Fibroblast of skin of abdomen (primary cell): ENCODE measurements around the gene TMTC4. TPM values are rescaled to one million over a fixed set of nuclear protein-coding genes. Genes with fewer than 3 reads are reported as not detected.
A peak's percentile ranks its signal among the peaks of the same experiment; 100 is the strongest.
"Not testable (repeated sequence)": the region's sequence is repeated elsewhere in the genome, so short reads cannot be mapped to it uniquely, and the experiment has no call there.

Source experiments
- DNase-seq: peaks from one replicate; pipeline ENCODE4 v3.0.0-alpha.2; 2013
- polyA plus RNA-seq, 2 experiments: library from polyadenylated mRNA; unstranded; fragments of 120-200 nt; gene quantifications; one replicate each; pipeline ENCODE4 v1.2.1, GENCODE V29; 2013; ENCODE audit not compliant: insufficient read length in 2 of 2

TMTC4 gene, protein sequence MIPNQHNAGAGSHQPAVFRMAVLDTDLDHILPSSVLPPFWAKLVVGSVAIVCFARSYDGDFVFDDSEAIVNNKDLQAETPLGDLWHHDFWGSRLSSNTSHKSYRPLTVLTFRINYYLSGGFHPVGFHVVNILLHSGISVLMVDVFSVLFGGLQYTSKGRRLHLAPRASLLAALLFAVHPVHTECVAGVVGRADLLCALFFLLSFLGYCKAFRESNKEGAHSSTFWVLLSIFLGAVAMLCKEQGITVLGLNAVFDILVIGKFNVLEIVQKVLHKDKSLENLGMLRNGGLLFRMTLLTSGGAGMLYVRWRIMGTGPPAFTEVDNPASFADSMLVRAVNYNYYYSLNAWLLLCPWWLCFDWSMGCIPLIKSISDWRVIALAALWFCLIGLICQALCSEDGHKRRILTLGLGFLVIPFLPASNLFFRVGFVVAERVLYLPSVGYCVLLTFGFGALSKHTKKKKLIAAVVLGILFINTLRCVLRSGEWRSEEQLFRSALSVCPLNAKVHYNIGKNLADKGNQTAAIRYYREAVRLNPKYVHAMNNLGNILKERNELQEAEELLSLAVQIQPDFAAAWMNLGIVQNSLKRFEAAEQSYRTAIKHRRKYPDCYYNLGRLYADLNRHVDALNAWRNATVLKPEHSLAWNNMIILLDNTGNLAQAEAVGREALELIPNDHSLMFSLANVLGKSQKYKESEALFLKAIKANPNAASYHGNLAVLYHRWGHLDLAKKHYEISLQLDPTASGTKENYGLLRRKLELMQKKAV
- 17.0 TPM for polyA plus RNA-seq (2013, experiment 1 of 2; ENCODE audit: insufficient read length)
- polyA plus RNA-seq (2013, experiment 2 of 2; ENCODE audit: insufficient read length) = 14.6 TPM

DNA sequence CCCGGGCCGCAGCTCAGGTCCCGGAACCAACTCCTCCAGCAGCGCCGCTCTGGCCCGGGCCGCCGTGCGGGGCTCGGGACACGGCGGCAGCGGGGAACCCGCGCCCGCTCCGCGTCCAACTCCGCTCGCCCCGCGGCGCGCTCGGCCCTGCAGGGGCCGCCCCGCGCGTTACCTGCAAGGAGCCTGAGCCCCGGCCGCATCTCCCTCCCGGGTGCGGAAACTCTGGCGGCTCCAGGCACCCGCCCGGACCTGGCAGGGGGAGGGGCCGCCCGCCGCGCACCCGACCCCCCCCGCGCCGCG is at the start of gene TMTC4:
TMTC4 (minus strand) TSS at position 224 of the 300 bp plus-strand sequence. CDS start 4,433 bp downstream, outside the sequence.
- no peak for DNase-seq

DNA sequence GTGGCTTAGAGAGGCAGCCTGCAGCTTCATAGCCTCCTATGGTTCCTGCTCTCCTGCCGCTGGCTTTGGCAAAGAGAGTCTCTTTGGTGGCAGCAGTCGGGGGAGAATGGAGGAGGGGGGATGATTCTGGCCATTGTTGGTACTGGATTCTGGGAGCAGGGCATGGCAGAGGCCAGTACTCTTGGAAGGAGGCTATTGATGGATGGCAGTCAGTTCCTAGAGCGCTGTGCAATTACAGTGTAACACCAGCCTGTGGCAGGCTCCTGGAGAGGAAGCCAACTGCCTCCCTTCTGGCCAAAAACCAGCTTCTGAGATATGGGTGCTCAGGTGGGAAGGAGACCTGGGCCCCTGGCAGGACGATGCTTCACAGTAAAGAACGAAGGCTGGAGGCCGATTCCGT is 47.9 kb upstream of the TMTC4 start:
- DNase-seq = no peak

DNA sequence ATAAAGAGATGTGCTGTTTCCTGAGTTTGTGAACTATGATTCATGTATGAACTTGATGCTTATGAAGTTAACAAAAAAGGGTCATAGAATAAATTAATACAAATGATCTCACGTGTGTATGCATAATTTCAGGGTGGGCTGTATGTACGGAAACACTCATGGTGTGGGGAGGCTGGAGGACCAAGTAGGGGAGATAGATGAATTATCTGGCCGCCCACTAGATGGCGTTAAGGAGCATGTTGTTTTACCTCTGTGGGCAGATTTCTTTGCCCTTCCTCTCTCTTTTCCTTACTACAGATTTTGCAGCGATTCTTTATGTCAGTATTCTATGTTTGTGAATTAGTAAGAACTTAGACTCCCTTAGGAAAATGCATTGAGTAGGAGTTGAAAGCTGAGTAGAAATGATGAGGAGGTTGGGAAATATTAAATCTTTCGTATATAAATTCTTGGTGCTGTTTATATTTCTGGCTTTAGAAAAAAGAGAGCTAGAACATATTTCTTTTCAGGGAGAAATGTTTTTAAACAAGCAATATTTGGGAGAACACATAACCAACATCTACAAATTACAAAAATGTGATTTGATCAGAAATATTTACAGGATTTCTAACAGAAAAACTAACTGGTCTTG is 47.4 kb upstream of the TMTC4 start:
- peak; percentile 42 for DNase-seq

DNA sequence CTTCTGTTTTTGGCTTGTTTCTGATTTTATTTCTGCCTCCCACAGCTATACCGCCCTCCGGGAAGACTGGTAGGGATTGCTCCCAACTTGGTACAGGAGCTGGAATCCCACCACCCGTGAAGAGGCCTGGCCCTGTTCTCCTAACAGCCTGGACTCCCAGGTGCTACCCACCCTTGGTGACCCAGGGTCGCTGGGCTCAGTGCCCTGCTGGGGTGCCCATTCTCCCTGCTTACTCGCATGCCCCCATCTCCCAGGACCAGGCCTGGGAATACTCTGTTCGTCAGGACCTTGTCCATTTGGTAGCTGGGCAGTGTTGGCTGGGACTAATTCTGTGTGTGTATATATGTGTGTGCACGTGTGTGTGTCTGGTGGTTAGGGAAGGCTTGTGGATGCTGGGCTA is 41.0 kb upstream of the TMTC4 start:
- DNase-seq = no peak

DNA sequence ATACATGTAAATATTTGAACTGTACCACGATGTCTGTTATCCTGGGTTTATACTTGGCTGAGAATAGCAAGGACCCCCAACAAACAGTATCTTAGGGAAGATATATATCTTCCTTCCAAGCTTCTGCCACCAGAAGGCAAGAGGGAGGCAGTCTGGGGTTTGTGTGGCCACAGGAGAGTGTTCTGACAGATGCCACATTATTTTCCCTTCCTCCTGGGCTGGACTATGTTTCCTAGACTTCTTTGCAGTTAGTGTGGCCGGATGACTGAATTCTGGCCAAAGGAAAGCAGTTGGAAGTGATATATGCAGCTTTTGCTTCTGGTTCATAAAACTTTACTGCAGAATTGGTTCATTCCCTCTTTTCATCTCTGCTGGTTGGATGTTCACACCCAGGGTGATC is 39.9 kb upstream of the TMTC4 start:
- no peak for DNase-seq

DNA sequence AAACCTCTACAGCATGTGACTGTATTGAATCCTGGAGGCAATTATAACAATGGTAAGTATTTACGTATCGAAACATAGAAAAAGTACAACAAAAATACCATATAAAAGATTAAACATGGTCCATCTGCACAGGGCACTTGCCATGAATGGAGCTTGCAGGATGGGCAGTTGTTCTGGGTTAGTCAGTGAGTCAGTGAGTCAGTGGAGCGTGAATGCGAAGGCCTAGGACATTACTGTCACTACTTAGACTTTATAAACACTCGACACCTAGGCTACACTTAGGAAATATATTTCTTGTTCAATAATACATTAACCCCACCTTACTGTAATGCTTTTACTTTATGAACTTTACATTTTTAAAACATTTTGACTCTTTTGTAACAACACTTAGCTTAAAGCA is 35.6 kb upstream of the TMTC4 start:
- no peak for DNase-seq

DNA sequence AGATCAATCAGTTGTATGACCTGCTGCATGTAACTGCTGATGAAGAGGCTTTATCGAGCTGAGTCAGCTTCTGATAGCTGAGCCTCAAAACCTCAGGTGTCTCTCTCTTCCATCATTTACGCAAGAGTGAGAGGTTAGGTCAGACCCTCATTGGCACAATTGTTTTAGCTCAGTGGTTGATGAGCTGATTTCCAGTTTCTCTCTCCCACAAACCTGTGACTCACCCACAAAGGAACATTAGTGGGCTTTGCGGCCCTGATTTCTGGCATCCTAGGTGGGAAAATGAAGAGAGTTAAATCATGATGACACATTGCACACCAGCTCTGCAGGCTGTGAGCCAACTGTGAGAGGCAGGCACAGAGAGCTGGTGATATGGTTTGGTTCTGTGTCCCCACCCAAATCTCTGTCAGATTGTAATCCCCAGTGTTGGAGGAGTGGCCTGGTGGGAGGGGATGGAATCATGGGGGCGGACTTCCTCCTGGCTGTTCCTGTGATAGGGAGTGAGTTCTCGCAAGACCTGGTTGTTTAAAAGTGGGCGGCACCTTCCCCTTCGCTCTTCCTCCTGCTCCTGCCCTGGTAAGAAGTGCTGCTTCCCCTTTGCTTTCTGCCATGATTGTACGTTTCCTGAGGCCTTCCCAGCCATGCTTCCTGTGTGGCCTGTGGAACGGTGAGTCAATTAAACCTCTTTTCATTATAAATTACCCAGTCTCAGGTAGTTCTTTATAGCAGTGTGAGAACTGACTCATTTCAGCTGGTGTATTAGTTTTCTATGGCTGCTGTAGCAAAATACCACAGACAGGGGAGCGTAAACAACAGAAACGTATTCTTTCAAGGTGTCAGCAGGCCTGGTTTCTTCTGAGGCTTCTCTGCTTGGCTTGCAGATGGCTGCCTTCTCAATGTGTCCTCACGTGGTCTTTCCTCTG is 33.5 kb upstream of the TMTC4 start:
- peak; percentile 6 for DNase-seq

DNA sequence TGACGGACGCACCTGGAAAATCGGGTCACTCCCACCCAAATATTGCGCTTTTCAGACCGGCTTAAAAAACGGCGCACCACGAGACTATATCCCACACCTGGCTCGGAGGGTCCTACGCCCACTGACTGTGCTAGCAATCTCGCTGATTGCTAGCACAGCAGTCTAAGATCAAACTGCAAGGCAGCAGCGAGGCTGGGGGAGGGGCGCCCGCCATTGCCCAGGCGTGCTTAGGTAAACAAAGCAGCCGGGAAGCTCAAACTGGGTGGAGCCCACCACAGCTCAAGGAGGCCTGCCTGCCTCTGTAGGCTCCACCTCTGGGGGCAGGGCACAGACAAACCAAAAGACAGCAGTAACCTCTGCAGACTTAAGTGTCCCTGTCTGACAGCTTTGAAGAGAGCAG is 23.7 kb upstream of the TMTC4 start:
- DNase-seq = not testable (repeated sequence)

DNA sequence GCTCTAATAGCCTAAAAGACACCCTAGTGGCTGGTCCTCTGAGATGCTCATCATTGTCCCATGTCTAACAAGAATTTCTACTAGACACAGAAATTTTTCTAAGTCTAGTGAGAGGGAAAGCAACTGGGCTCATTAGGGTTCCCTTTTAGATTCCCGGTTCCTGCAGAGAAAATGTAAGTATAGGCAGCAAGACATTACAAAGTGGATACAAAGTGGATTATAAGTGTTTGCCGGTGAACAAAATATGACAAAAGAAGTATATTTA is 20.8 kb upstream of the TMTC4 start:
- no peak for DNase-seq

DNA sequence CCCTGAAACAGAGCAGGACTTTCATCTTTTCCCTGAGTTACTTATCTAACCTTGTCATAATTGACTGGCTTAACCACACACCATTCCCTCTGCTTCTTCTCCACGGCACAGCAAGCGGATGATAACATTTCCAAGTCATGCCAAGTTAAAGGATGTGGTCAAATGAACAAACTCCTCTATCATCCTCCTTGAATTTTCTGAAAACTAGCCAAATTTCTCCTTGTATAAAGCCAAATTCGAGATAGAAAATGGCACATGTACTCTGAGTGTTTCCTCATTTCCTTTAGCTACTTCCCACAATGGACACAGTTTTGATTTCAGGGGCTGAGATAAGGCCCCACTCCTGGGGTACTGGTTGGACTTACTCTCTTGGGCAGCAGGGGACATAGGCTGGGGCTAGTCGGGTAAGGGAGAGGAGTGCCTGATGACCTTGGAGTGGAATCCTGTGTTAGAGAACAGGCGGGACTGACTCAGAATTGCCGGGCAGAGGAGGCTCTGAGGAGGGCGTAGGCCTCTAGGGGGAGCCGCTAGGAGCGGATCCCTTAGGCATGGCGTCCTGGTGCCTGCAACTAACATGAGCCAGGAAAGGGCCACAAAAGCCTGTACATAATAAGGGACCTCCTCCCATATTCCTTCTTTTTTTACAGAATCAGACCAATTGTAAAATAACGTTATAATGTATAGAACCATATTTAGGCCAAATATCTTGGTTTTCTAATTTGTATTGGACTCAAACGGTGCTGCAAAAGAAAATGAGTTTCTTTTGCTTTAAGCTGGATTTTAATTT is 20.3 kb upstream of the TMTC4 start:
- DNase-seq = peak; percentile 35

DNA sequence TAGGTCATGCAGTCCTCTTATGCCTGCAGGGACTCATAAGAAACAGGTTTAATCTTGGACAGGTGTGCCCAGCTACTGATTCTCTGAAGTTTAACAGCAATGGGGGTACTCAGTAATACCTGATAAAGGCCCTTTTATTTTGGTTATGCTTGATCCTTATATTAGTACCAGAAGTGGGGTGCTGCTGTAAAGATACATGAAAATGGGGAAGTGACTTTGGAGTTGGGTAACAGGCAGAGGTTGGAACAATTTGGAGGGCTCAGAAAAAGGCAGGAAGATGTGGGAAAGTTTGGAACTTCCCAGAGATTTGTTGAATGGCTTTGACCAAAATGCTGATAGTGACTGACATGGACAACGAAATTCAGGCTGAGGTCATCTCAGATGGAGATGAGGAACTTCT is 14.6 kb upstream of the TMTC4 start:
- DNase-seq = no peak

DNA sequence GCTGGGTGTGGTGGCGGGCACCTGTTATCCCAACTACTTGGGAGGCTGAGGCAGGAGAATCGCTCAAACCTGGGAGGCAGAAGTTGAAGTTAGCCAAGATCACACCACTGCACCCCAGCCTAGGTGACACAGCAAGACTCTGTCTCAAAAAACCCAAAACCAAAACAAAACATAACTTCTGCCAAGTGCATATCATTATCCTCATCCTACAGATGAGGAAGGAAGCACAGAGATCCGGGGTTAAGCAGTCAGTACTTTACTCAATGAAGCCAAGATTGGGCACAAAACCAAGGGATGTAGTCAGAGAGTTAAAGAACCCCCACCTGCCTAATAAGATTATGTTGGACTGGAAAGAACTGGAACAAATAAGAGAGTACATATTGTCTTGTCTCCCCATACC is 5.5 kb upstream of the TMTC4 start:
- no peak for DNase-seq

DNA sequence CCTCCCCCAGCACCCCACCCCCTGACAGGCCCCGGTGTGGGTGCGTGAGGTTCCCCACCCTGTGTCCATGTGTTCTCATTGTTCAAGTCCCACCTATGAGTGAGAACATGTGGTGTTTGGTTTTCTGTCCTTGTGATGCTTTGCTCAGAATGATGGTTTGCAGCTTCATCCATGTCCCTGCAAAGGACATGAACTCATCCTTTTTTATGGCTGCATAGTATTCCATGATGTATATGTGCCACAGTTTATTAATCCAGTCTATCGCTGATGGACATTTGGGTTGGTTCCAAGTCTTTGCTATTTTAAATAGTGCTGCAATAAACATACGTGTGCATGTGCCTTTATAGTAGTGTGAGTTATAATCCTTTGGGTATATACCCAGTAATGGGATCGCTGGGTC is 2.5 kb upstream of the TMTC4 start:
- DNase-seq = not testable (repeated sequence)

DNA sequence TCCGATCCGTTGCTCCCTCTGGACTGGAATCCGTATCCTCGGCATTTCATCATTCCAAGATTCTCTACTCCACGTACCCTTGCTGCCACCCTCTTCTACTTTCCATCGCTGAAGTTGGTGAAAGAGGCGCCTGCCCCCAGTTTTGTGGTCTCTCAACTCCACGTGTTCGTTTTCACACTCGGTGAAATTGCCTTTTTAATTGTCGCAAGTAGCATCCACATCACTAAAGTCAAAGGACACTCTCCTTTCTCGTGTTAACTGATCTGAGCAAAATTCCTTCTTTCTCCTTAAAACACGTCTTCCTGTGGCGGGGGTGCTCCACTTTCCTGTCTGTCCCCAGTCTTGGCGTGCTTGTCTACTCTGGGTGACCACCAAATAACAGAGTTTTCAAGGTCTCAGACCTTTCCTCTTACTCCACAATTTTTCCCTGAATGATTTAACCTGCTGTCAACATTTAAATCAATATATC is 1.1 kb upstream of the TMTC4 start:
- DNase-seq = peak; percentile 6

DNA sequence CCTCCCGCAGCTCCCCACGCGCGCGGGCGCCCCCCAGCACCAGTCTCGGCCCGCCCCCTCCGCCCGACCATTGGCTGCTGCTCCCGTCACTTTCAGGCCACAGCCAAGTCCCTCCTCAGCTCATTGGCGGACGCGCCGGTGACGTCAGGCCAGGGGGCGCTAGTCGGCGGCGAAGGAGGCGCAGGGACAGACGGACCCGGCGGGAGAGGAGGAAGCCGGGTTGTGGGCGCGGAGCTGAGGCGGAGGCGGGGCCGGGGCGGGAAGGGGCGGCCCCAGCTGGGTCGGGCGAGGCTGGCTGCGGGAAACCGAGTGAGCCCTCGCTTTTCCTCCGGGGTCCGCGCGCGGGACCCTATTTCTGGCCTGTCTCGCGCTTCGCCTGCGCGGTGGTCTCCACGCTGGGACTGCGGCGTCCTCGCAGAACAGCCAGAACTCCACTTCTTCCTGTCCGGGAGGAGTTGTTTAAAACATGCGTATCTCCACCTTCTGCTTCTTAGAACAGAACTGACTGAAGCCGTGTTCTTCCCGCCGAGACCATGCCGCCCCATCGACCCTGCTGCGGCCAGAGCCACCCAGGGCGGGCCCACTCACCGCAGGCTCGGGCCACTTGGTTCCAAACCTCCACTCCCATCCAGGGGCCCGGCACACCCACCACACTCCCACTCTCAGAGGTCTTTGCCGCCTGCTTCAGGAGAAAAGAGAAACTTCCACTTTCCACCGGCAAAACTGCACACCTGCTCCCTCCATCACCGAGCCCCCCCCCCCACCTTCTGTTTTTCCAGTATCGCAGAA is 471 bp upstream of the TMTC4 start:
- DNase-seq = peak; percentile 99

DNA sequence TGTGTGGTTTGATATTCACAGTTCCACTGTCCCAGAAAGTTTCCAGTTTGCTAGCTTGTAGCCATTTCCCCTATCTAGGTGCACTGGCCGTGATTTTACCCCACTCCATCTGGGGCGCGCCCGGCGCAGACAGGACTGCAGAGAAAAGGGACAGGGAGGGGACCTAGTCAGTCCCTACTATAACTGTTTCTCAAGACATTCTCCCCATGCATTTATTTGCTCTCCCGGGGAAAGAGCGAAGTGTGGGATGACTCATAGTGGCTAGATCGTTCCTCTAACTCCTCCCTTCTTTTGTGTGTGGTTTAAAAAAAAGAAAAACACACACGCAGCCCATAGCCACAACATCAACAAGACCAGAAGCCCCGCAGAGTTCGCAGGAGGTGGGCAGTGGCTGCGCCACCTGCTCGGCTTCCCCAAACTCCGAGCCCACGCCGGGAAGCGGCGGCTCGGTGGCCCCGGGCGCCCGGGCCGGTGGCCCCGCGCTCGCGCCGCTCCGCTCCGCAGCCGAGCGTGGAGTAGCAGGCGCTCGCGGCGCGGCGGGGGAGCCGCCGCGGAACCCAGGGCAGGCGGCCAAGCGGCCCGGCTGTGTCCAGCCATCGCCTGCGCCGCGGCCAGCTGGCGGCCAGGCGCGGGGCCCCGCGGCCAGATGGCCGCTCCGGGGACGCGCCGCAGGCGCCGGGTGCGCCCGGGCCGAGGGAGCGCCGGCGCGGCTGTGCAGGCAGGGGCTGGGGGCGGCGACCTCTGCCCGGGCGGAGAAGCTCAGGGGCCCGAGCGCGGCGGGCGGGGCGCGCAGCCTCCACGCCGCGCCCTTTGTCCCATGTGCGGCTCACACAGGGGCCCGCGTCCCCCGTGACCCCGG is 653 bp downstream of the TMTC4 start:
- peak; percentile 79 for DNase-seq

DNA sequence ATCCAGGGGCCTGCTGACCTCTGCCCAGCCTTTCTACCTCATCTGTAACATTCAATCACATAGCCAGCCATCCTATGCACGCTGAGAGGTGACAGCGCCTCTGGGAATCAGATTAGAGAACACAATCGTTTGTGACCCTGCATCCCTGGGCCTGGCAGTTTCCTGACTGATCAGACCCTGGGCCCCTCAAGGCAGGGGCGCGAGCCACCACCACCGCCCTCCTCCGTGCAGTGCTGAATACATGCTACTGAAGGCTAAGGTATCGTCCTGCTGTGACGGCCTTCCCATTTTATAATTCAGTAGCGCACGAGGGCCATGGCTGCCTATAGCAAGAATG is 1.3 kb downstream of the TMTC4 start:
- no peak for DNase-seq

DNA sequence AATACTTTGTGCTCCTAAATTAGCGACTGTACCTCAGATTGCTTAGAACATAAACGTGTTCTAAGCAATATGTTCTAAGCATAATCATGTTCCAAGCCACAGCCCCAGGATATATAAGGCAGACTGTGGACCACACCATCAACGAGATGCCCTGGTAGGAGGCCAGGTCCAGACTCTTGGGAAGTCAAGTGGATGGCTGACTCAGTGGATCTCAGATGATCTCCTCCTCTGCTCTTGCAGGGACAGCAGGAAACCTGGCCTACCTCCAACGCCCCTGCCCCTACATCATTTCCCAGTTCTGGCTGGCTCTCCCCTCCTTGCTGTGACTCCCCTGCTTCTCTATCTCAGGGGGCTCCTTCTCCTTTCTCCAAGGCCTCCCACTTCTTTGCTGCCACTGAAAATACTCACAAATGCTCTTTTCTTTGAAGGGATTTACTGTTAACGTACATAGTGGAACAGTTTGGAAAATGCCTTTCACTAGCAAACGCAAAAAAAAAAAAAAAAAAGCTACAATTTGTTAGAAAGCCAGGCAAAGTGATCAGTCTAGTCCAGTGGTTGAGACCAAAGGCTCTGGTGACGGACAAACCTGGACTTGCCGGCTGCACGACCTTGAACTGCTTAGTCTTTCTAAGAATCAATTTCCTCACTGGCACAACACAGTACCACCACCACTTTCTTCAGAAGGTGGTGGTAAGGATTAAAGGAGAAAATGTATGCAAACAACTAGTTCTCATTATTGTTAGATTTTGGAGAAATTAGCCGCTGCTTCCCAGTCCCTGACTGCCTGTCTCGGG is 3.0 kb downstream of the TMTC4 start:
- no peak for DNase-seq

DNA sequence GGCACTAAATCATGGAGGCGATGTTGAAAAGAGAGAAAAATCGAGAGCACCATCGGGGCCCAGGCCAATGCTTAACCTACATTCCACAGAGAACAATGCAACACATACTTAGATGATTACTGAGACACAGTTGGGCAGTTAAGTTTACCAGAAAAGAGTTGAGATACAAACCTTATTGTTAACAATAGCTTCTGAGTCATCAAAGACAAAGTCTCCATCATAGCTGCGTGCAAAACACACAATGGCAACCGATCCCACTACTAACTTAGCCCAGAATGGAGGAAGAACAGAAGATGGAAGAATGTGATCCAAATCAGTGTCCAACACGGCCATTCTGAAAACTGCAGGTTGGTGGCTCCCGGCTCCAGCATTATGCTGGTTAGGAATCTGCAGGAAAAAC is 6.2 kb downstream of the TMTC4 start:
- peak; percentile 61 for DNase-seq
